Measurements from ENCODE around the gene MAPKAPK2. TPM values are rescaled to one million over a fixed set of nuclear protein-coding genes. Genes with fewer than 3 reads are reported as not detected.

The MAPKAPK2 gene
- total and polyA plus RNA-seq, 2 donors = 36.4 to 72.3 TPM

DNA sequence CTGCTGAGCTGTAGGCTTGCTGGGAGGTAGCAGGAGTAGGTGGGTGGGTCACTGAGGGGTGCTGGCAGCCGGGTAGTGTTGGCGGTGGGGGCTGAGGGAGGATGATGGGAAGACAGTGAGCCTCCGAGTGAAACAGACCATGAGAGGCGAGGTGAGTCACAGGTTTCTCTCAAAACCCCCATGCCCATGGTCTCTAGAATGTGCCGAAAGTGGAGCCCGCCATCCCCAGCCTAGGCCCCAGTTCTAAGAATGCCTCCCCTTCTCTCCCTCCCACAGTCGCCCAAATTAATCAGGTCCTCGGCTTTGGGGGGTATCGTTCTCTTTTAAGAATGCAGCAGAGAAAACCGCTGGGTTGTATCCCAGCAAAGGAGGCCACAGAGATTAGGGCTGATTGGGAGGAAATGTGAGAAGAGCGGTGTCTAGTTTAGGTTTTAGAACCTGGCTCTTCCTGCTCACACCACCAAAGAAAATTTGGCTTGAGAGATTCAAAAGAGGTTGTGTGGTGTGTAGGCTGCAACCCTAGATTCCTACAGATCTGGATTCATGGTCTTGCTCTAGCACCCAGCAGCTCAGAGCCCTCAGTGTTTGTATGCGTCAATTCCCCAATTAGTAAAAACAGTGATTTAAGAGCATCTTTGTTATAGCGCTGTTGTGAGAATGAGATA, 58.1 kb downstream of the MAPKAPK2 start:
- WGBS = 89% methylated on average over 13 of the region's 13 CpGs
- no peaks in the 10 kb centered on the region for H3K27me3 ChIP-seq (ENCODE audit: control insufficient read depth in 2 of 2, insufficient read depth in 1 of 2, low read length in 1 of 2)
- no peaks in the 10 kb centered on the region for H3K36me3 ChIP-seq (ENCODE audit: control insufficient read depth in 2 of 2, insufficient read depth in 2 of 2, low read length in 1 of 2)
- H3K9me3 ChIP-seq (ENCODE audit: control insufficient read depth in 2 of 2, insufficient read depth in 1 of 2, low read length in 1 of 2) = no peaks in the 10 kb centered on the region
- no peak for DNase-seq (ENCODE audit: low read depth in 6 of 9, low spot score in 9 of 9)
- no peak overlapping the region for H3K27ac ChIP-seq (ENCODE audit: low read depth in 1 of 2, low read length in 1 of 2)
- peaks cover 17 to 38% of the 10 kb centered on the region in 2 donors for H3K4me1 ChIP-seq (ENCODE audit: control insufficient read depth in 2 of 2, insufficient read depth in 2 of 2, low read length in 2 of 2)
- no peak overlapping the region for H3K4me3 ChIP-seq (ENCODE audit: low read length in 2 of 2)

DNA sequence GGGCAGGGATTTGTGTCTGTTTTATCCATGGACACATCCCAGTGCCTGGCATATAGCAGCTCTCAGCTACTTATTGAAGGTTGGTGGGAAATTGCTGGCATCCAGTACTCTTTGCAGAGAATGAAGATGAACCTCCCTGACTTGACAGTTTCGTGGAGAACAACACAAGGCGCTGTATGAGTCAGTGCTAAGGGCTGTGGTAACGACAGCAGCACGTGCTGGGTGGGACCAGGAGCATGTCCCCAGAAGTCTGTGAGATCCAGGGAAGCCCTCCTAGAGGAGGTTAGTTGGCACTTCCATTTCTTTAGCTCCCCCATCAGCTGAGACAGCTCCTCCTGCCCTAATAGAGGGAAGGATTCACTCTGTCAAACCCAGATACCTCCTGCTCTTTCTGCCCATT, 60.0 kb downstream of the MAPKAPK2 start:
- Histone ChIP-seq H3K27ac (ENCODE audit: low read depth in 1 of 2, low read length in 1 of 2) (no peak overlapping the region), H3K27me3 (ENCODE audit: control insufficient read depth in 2 of 2, insufficient read depth in 1 of 2, low read length in 1 of 2) (no peaks in the 10 kb centered on the region), H3K36me3 (ENCODE audit: control insufficient read depth in 2 of 2, insufficient read depth in 2 of 2, low read length in 1 of 2) (no peaks in the 10 kb centered on the region), H3K9me3 (ENCODE audit: control insufficient read depth in 2 of 2, insufficient read depth in 1 of 2, low read length in 1 of 2) (no peaks in the 10 kb centered on the region), H3K4me1 (ENCODE audit: control insufficient read depth in 2 of 2, insufficient read depth in 2 of 2, low read length in 2 of 2) (peaks cover 2 to 19% of the 10 kb centered on the region in 2 donors), H3K4me3 (ENCODE audit: low read length in 2 of 2) (no peak overlapping the region)
- DNase-seq (ENCODE audit: low read depth in 6 of 9, low spot score in 9 of 9) = no peak
- 89% methylated on average over 4 of the region's 4 CpGs for WGBS

DNA sequence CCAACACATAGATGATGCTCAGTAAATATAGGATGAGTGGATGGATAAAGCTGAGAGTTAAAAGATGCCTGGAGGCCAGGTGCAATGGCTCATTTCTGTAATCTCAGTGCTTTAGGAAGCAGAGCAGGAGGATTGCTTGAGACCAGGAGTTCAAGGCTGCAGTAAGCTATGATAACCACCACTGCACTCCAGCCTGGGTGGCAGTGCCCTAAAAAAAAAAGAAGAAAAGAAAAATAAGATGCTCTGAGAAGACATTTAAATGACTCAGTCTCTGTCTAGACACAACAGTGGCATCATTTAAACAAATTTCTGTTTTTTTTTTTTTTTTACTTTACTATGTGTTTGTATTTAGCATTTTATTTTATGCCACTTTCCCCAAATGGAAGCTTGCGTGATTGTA, 60.6 kb downstream of the MAPKAPK2 start:
- Histone ChIP-seq H3K4me3 (ENCODE audit: low read length in 2 of 2) (no peak overlapping the region), H3K36me3 (ENCODE audit: control insufficient read depth in 2 of 2, insufficient read depth in 2 of 2, low read length in 1 of 2) (no peaks in the 10 kb centered on the region), H3K27me3 (ENCODE audit: control insufficient read depth in 2 of 2, insufficient read depth in 1 of 2, low read length in 1 of 2) (no peaks in the 10 kb centered on the region), H3K27ac (ENCODE audit: low read depth in 1 of 2, low read length in 1 of 2) (no peak overlapping the region), H3K4me1 (ENCODE audit: control insufficient read depth in 2 of 2, insufficient read depth in 2 of 2, low read length in 2 of 2) (peaks cover 2 to 16% of the 10 kb centered on the region in 2 donors), H3K9me3 (ENCODE audit: control insufficient read depth in 2 of 2, insufficient read depth in 1 of 2, low read length in 1 of 2) (no peaks in the 10 kb centered on the region)
- 99% methylated on average over 1 of the region's 1 CpG for WGBS
- no peak for DNase-seq (ENCODE audit: low read depth in 6 of 9, low spot score in 9 of 9)

DNA sequence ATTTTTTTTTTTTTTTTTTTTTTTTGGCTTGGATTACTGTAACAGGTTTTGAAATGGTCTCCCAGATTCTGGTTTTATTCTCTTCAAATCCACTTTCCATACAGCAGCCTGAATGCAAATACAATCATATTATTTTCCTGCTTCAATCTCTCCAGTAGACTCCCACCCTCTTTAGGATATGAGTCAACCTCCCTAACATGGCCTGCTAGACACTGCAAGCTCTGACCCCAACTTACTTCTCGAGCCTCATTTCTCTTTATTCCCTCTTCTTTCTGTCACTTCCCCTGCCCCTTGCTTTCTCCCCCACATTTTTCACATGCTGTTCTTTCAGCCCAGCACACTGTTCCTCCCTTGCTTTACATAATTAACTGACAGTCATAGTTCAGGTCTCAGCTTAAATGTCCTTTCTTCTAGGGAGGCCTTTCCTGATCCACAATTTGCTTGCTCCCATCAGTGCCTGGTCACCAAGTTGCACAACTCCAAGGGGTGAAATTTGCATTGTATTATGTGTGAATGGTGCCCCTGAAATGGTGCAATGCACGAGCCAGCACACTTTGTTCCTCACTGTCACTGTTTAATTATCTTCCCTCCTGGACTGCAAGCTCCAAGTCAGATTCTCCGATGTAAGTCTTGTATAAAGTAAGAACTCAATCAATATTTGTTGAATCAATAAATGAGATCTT, 63.8 kb downstream of the MAPKAPK2 start:
- no peak overlapping the region for H3K4me3 ChIP-seq (ENCODE audit: low read length in 2 of 2)
- WGBS = 94% methylated on average over 3 of the region's 3 CpGs
- peaks cover 2 to 4% of the 10 kb centered on the region in 2 donors for H3K4me1 ChIP-seq (ENCODE audit: control insufficient read depth in 2 of 2, insufficient read depth in 2 of 2, low read length in 2 of 2)
- no peak for DNase-seq (ENCODE audit: low read depth in 6 of 9, low spot score in 9 of 9)
- H3K27me3 ChIP-seq (ENCODE audit: control insufficient read depth in 2 of 2, insufficient read depth in 1 of 2, low read length in 1 of 2) = no peaks in the 10 kb centered on the region
- no peaks in the 10 kb centered on the region for H3K36me3 ChIP-seq (ENCODE audit: control insufficient read depth in 2 of 2, insufficient read depth in 2 of 2, low read length in 1 of 2)
- H3K27ac ChIP-seq (ENCODE audit: low read depth in 1 of 2, low read length in 1 of 2) = no peak overlapping the region
- H3K9me3 ChIP-seq (ENCODE audit: control insufficient read depth in 2 of 2, insufficient read depth in 1 of 2, low read length in 1 of 2) = no peaks in the 10 kb centered on the region

- no peaks in the 10 kb centered on the region for H3K9me3 ChIP-seq (ENCODE audit: control insufficient read depth in 2 of 2, insufficient read depth in 1 of 2, low read length in 1 of 2)
- DNase-seq (ENCODE audit: low read depth in 6 of 9, low spot score in 9 of 9) = no peak
- no peak overlapping the region for H3K4me3 ChIP-seq (ENCODE audit: low read length in 2 of 2)
- 95% methylated on average over 5 of the region's 5 CpGs for WGBS
- peaks cover 5 to 7% of the 10 kb centered on the region in 2 donors for H3K4me1 ChIP-seq (ENCODE audit: control insufficient read depth in 2 of 2, insufficient read depth in 2 of 2, low read length in 2 of 2)
- H3K27ac ChIP-seq (ENCODE audit: low read depth in 1 of 2, low read length in 1 of 2) = no peak overlapping the region
- H3K27me3 ChIP-seq (ENCODE audit: control insufficient read depth in 2 of 2, insufficient read depth in 1 of 2, low read length in 1 of 2) = no peaks in the 10 kb centered on the region
- no peaks in the 10 kb centered on the region for H3K36me3 ChIP-seq (ENCODE audit: control insufficient read depth in 2 of 2, insufficient read depth in 2 of 2, low read length in 1 of 2)
Observed at GRCh38 chr1:206751891-206752290, 67.2 kb downstream of the MAPKAPK2 start.

- no peak overlapping the region for H3K27ac ChIP-seq (ENCODE audit: low read depth in 1 of 2, low read length in 1 of 2)
- H3K36me3 ChIP-seq (ENCODE audit: control insufficient read depth in 2 of 2, insufficient read depth in 2 of 2, low read length in 1 of 2) = no peaks in the 10 kb centered on the region
- peaks cover 8 to 9% of the 10 kb centered on the region in 2 donors for H3K4me1 ChIP-seq (ENCODE audit: control insufficient read depth in 2 of 2, insufficient read depth in 2 of 2, low read length in 2 of 2)
- no peaks in the 10 kb centered on the region for H3K27me3 ChIP-seq (ENCODE audit: control insufficient read depth in 2 of 2, insufficient read depth in 1 of 2, low read length in 1 of 2)
- H3K9me3 ChIP-seq (ENCODE audit: control insufficient read depth in 2 of 2, insufficient read depth in 1 of 2, low read length in 1 of 2) = no peaks in the 10 kb centered on the region
- no peak for DNase-seq (ENCODE audit: low read depth in 6 of 9, low spot score in 9 of 9)
- no peak overlapping the region for H3K4me3 ChIP-seq (ENCODE audit: low read length in 2 of 2)
- WGBS = 98% methylated on average over 2 of the region's 2 CpGs
Observed at GRCh38 chr1:206752481-206752880, 67.8 kb downstream of the MAPKAPK2 start.

- Histone ChIP-seq H3K27ac (ENCODE audit: low read depth in 1 of 2, low read length in 1 of 2) (no peak overlapping the region), H3K4me3 (ENCODE audit: low read length in 2 of 2) (no peak overlapping the region), H3K36me3 (ENCODE audit: control insufficient read depth in 2 of 2, insufficient read depth in 2 of 2, low read length in 1 of 2) (no peaks in the 10 kb centered on the region), H3K27me3 (ENCODE audit: control insufficient read depth in 2 of 2, insufficient read depth in 1 of 2, low read length in 1 of 2) (no peaks in the 10 kb centered on the region), H3K9me3 (ENCODE audit: control insufficient read depth in 2 of 2, insufficient read depth in 1 of 2, low read length in 1 of 2) (no peaks in the 10 kb centered on the region), H3K4me1 (ENCODE audit: control insufficient read depth in 2 of 2, insufficient read depth in 2 of 2, low read length in 2 of 2) (peaks cover 14 to 16% of the 10 kb centered on the region in 2 donors)
- 97% methylated on average over 3 of the region's 3 CpGs for WGBS
- DNase-seq (ENCODE audit: low read depth in 6 of 9, low spot score in 9 of 9) = no peak
Observed at GRCh38 chr1:206753141-206753540, 68.4 kb downstream of the MAPKAPK2 start.

DNA sequence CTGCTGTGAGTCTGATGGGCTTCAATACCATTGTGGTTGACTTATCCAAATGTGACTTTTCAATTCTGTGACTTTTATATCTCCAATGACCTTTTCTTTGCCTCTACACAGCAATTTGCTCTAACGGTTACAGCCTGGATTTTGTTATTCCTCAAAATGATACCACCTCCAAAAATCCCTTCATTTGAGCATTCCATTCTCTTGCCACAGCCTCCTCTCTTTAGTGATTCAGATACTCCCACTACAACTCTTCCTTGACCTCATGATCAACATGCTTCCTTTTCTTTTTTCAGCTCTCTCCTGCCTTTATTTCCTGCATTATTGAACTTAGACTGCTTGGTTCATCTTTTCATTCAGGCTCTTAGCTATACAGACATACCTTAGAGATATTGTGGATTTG, 69.3 kb downstream of the MAPKAPK2 start:
- Histone ChIP-seq H3K4me3 (ENCODE audit: low read length in 2 of 2) (no peak overlapping the region), H3K27ac (ENCODE audit: low read depth in 1 of 2, low read length in 1 of 2) (no peak overlapping the region), H3K9me3 (ENCODE audit: control insufficient read depth in 2 of 2, insufficient read depth in 1 of 2, low read length in 1 of 2) (no peaks in the 10 kb centered on the region), H3K36me3 (ENCODE audit: control insufficient read depth in 2 of 2, insufficient read depth in 2 of 2, low read length in 1 of 2) (no peaks in the 10 kb centered on the region), H3K4me1 (ENCODE audit: control insufficient read depth in 2 of 2, insufficient read depth in 2 of 2, low read length in 2 of 2) (peaks cover 14 to 22% of the 10 kb centered on the region in 2 donors), H3K27me3 (ENCODE audit: control insufficient read depth in 2 of 2, insufficient read depth in 1 of 2, low read length in 1 of 2) (no peaks in the 10 kb centered on the region)
- no peak for DNase-seq (ENCODE audit: low read depth in 6 of 9, low spot score in 9 of 9)
- WGBS = 97% methylated on average over 1 of the region's 1 CpG

- Histone ChIP-seq H3K4me1 (ENCODE audit: control insufficient read depth in 2 of 2, insufficient read depth in 2 of 2, low read length in 2 of 2) (peaks cover 12 to 22% of the 10 kb centered on the region in 2 donors), H3K36me3 (ENCODE audit: control insufficient read depth in 2 of 2, insufficient read depth in 2 of 2, low read length in 1 of 2) (no peaks in the 10 kb centered on the region), H3K4me3 (ENCODE audit: low read length in 2 of 2) (peak overlapping the region; percentile 8 to 23), H3K9me3 (ENCODE audit: control insufficient read depth in 2 of 2, insufficient read depth in 1 of 2, low read length in 1 of 2) (no peaks in the 10 kb centered on the region), H3K27me3 (ENCODE audit: control insufficient read depth in 2 of 2, insufficient read depth in 1 of 2, low read length in 1 of 2) (no peaks in the 10 kb centered on the region), H3K27ac (ENCODE audit: low read depth in 1 of 2, low read length in 1 of 2) (peak overlapping the region; percentile 74 to 82)
- peak in 4 of 9 donors; percentile 50 to 84 (median 58) for DNase-seq (ENCODE audit: low read depth in 6 of 9, low spot score in 9 of 9)
- 28% methylated on average over 13 of the region's 13 CpGs for WGBS
Observed at GRCh38 chr1:206757524-206758266, 73.0 kb downstream of the MAPKAPK2 start.

Data from thymus (tissue), 11 donors.